A673 (cell line): ENCODE results near the gene MSRB3. TPM values are rescaled to one million over a fixed set of nuclear protein-coding genes. Genes with fewer than 3 reads are reported as not detected.
"Not testable (repeated sequence)": the region's sequence is repeated elsewhere in the genome, so short reads cannot be mapped to it uniquely, and the experiment has no call there.

ENCODE experiments used
- BruUV-seq: library from RNA; stranded (reverse); fragments of 400-500 nt; replicated peaks from 2 replicates; lab custom pipeline; 2021; lab: Mats Ljungman, UMichigan
- CTCF ChIA-PET: fragments of 300-600 bp; sonication (Branson Sonifier 250); formaldehyde crosslinking; loops from one replicate; lab custom pipeline; 2022; ENCODE audit warnings: antibody characterized with exemption; lab: Charles Lee
- POLR2A ChIA-PET: fragments of 300-600 bp; sonication (Branson Sonifier 250); formaldehyde crosslinking; loops from one replicate; lab custom pipeline; 2022; ENCODE audit warnings: antibody characterized with exemption; ENCODE audit not compliant: low non-redundant PET; lab: Charles Lee
- DNase-seq: peaks from one replicate; pipeline ENCODE4 v3.0.0-alpha.2; 2015; ENCODE audit warnings: low spot score
- H3K27ac ChIP-seq: fragments of 200-600 bp; sonication (generic); 2 replicates; pipeline ENCODE4 v1.5.1; 2016; ENCODE audit warnings: mixed run types, low read depth, mild to moderate bottlenecking, mixed read lengths, antibody characterized with exemption, low read length; ENCODE audit not compliant: poor library complexity, severe bottlenecking
- H3K27me3 ChIP-seq: fragments of 200-600 bp; sonication (generic); replicated peaks from 2 replicates; pipeline ENCODE4 v1.6.1; 2017; ENCODE audit warnings: mixed run types, low read depth, mild to moderate bottlenecking, mixed read lengths, antibody characterized with exemption, low read length; ENCODE audit not compliant: insufficient read depth, poor library complexity
- H3K36me3 ChIP-seq: fragments of 200-600 bp; sonication (generic); 2 replicates; pipeline ENCODE4 v1.6.1; 2016; ENCODE audit warnings: mixed run types, mild to moderate bottlenecking, mixed read lengths, antibody characterized with exemption, low read length; ENCODE audit not compliant: insufficient read depth, poor library complexity, severe bottlenecking
- H3K4me1 ChIP-seq: fragments of 200-600 bp; sonication (generic); 2 replicates; pipeline ENCODE4 v1.6.1; 2017; ENCODE audit warnings: mixed run types, mild to moderate bottlenecking, mixed read lengths, antibody characterized with exemption, low read length; ENCODE audit not compliant: insufficient read depth, poor library complexity, severe bottlenecking
- H3K4me3 ChIP-seq: fragments of 200-600 bp; sonication (generic); 2 replicates; pipeline ENCODE4 v1.5.1; 2016; ENCODE audit warnings: low read depth, mixed run types, mild to moderate bottlenecking, mixed read lengths, low read length; ENCODE audit not compliant: poor library complexity, severe bottlenecking
- H3K9me3 ChIP-seq: fragments of 200-600 bp; sonication (generic); 2 replicates; pipeline ENCODE4 v1.6.1; 2016; ENCODE audit warnings: mixed run types, low read depth, mild to moderate bottlenecking, mixed read lengths, antibody characterized with exemption, low read length; ENCODE audit not compliant: poor library complexity, severe bottlenecking
- CTCF ChIP-seq: fragments of 300-800, 200-600 bp; sonication (generic); conservative IDR thresholded peaks from 2 replicates; pipeline ENCODE4 v1.5.1; 2017; ENCODE audit warnings: low read depth, mild to moderate bottlenecking, antibody characterized with exemption, low read length, moderate library complexity, mixed read lengths
- EZH2 ChIP-seq: fragments of 200-600 bp; sonication (generic); IDR thresholded peaks from 2 replicates; pipeline ENCODE4 v1.6.1; 2017; ENCODE audit warnings: borderline replicate concordance, low read depth, mild to moderate bottlenecking, mixed read lengths, antibody characterized with exemption, low read length; ENCODE audit not compliant: poor library complexity, severe bottlenecking
- intact Hi-C: fragments of 100-400 bp; cut with micrococcal nuclease; formaldehyde crosslinking; loops from one replicate; pipeline ENCODE4 v1.10.0; 2022; ENCODE audit not compliant: unreplicated experiment
- total RNA-seq: library from RNA; stranded (reverse); gene quantifications from 2 replicates; pipeline ENCODE4 v1.2.3, GENCODE V29; 2021

Gene MSRB3
- total RNA-seq, 1 experiment from 2014 or later = 2.1 TPM

DNA sequence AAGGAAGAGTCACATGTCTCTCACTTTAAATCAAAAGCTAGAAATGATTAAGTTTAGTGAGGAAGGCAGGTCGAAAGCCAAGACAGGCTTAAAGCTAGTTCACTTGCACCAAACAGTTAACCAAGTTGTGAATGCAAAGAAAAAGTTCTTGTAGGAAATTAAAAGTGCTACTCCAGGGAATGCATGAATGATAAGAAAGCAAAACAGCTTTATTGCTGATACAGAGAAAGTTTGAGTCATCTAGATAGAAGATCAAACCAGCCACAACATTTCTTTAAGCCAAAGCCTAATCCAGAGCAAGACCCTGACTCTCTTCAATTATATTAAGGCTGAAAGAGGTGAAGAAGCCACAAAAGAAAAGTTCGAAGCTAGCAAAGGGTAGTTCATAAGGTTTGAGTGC, 193.6 kb downstream of the MSRB3 start:
- CTCF ChIA-PET = no interaction called here

GRCh38 chr12:65474831-65475230, 196.3 kb downstream of the MSRB3 start:
- H3K4me3 ChIP-seq = no peak overlapping the region
- intact Hi-C loops = no loop called here
- POLR2A ChIA-PET = no interaction called here

More for the DNA sequence above, 193.6 kb downstream of the MSRB3 start:
- no peak for TF ChIP-seq CTCF
- no peak for TF ChIP-seq EZH2
- POLR2A ChIA-PET = interaction anchor here (0.5 kb wide), 1 partner anchor 408 kb away, joined by 3 read pairs; no protein-coding TSS in a partner anchor
- Histone ChIP-seq H3K27ac (no peak overlapping the region), H3K4me3 (no peak overlapping the region), H3K4me1 (peaks cover 6% of the 10 kb centered on the region), H3K27me3 (no peaks in the 10 kb centered on the region), H3K9me3 (no peaks in the 10 kb centered on the region), H3K36me3 (no peaks in the 10 kb centered on the region)
- DNase-seq = no peak
- intact Hi-C loops = no loop called here
- no TSS peak for BruUV-seq

GRCh38 chr12:65477721-65478120, 199.2 kb downstream of the MSRB3 start:
- CTCF ChIA-PET = no interaction called here
- no peaks in the 10 kb centered on the region for H3K36me3 ChIP-seq
- H3K9me3 ChIP-seq = no peaks in the 10 kb centered on the region
- BruUV-seq = no TSS peak
- no peaks in the 10 kb centered on the region for H3K27me3 ChIP-seq
- H3K27ac ChIP-seq = no peak overlapping the region
- no peaks in the 10 kb centered on the region for H3K4me1 ChIP-seq
- no peak for TF ChIP-seq EZH2
- TF ChIP-seq CTCF = no peak
- intact Hi-C loops = no loop called here
- no peak for DNase-seq
- POLR2A ChIA-PET = no interaction called here
- H3K4me3 ChIP-seq = no peak overlapping the region

More at GRCh38 chr12:65474831-65475230, 196.3 kb downstream of the MSRB3 start:
- CTCF ChIA-PET = no interaction called here
- Histone ChIP-seq H3K4me1 (peaks cover 6% of the 10 kb centered on the region), H3K27me3 (no peaks in the 10 kb centered on the region), H3K27ac (no peak overlapping the region), H3K9me3 (no peaks in the 10 kb centered on the region), H3K36me3 (no peaks in the 10 kb centered on the region)
- TF ChIP-seq EZH2 (no peak), CTCF (no peak)
- no TSS peak for BruUV-seq
- no peak for DNase-seq

GRCh38 chr12:65483891-65484516, 205.5 kb downstream of the MSRB3 start:
- intact Hi-C loops, H3K27me3 ChIP-seq, DNase-seq, H3K36me3 ChIP-seq, H3K27ac ChIP-seq, H3K4me1 ChIP-seq, CTCF ChIA-PET, POLR2A ChIA-PET, BruUV-seq, H3K4me3 ChIP-seq: not testable (repeated sequence)
- H3K9me3 ChIP-seq = peaks cover 14% of the 10 kb centered on the region
